ENCODE data around the gene TRABD2A.

DNA sequence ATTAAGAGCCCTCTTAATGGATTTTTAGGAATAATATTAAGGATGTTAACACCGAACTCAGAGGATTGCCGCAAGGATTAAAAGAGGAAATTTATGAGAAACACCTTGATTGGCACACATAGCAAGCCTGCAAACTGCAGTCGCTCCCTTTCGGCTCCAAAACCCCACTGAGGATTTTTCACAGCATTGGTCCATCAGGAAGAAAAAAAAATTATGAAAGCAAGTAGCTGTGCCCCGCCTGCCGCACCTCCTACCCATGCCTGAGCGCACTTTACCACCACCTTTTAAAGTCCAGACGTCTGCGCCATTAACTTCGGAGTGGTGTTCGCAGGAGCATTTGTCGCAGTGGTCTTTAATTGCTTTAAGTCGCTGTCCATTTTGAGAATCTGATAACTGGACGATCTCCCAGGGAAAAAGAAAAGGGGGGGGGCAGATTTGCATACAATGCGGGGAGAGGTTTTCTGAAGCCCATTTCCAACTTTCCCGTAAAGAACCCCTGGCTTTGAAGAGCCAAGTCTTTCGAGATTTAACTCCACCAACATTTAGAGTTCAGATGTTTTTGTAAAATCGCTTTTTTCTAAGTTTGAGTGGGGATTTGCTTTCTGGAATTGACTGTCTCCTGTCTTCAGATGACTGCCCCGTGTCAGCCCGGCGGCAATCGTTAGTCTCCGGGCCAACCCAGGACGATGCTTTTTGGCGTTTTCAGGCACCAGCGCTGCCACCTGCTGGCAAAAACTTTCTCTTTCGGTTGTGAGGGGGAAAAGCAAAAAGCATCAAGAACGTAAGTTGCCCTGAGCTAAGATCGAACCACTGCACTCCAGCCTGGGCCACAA lies 913 bp upstream of the TRABD2A start:
- no peak for TF ChIP-seq EZH2 (IDR thresholded peaks at IDR 0.05; ENCODE audit: insufficient read depth, poor library complexity, severe bottlenecking)
- TF ChIP-seq EZH2phosphoT487 (IDR thresholded peaks at IDR 0.05; ENCODE audit: insufficient read depth, low read depth) = no peak

All from GM23248 (cell line).